A549 (cell line): Measurements from ENCODE around the gene SS18L1. TPM values are rescaled to one million over a fixed set of nuclear protein-coding genes. Genes with fewer than 3 reads are reported as not detected.

Source experiments
- ATAC-seq, 2 experiments: fragments of 200-7000 bp in 1 of 2; fragments of >200 bp in 1 of 2; cut with Nextera tagmentation in 1 of 2; cut with Tn5 transposase in 1 of 2; 3 replicates each; pipeline versions ENCODE4 v1.8.0 to v1.9.1; 2018 to 2020; ENCODE audit warnings: mild to moderate bottlenecking in 1 of 2, moderate library complexity in 1 of 2
- CTCF ChIA-PET: fragments of 300-600 bp; sonication (Branson Sonifier 250); formaldehyde crosslinking; extraction: SDS; loops from one replicate; lab custom pipeline; 2021; ENCODE audit warnings: antibody characterized with exemption, inconsistent platforms; lab: Yijun Ruan, JAX
- POLR2A ChIA-PET: fragments of 350-600 bp; formaldehyde crosslinking; extraction: SDS; loops from one replicate; lab custom pipeline; 2021; ENCODE audit warnings: antibody characterized with exemption, inconsistent platforms; lab: Yijun Ruan, JAX
- DNase-seq, 2 experiments: peaks; one replicate each; pipeline versions ENCODE4 v3.0.0 to v3.0.0-alpha.2; 2011 to 2016; ENCODE audit warnings: low read depth in 1 of 2, low spot score in 1 of 2
- FAIRE-seq: peaks from 2 replicates; lab custom pipeline; 2011; peaks lifted over from hg19 to GRCh38; lab: Jason Lieb, UNC
- H3K27ac ChIP-seq, 2 experiments: fragments of >200 bp; sonication (Bioruptor Twin); formaldehyde crosslinking; 3 replicates each; pipeline ENCODE4 v1.5.1; 2016 to 2017
- H3K4me1 ChIP-seq: fragments of >200 bp; sonication (Bioruptor Twin); formaldehyde crosslinking; 3 replicates; pipeline ENCODE4 v1.6.1; 2016
- H3K4me2 ChIP-seq: fragments of >200 bp; sonication (Bioruptor Twin); formaldehyde crosslinking; 3 replicates; pipeline ENCODE4 v1.6.1; 2016
- H3K4me3 ChIP-seq: fragments of >200 bp; sonication (Bioruptor Twin); formaldehyde crosslinking; 3 replicates; pipeline ENCODE4 v1.5.1; 2016
- H3K9me3 ChIP-seq: fragments of >200 bp; sonication (Bioruptor Twin); formaldehyde crosslinking; 3 replicates; pipeline ENCODE4 v1.6.1; 2016
- BHLHE40 ChIP-seq: IDR thresholded peaks from 2 replicates; pipeline ENCODE4 v1.6.1; 2012; ENCODE audit warnings: low read depth, low read length, inconsistent platforms
- CBX8 ChIP-seq: fragments of 200-600 bp; sonication (generic); IDR thresholded peaks from 2 replicates; pipeline ENCODE4 v1.6.1; 2016
- CTCF ChIP-seq: fragments of >200 bp; sonication (Bioruptor Twin); formaldehyde crosslinking; IDR thresholded peaks from 3 replicates; pipeline ENCODE4 v1.5.1; 2016
- ESRRA ChIP-seq: fragments of 150-350 bp; IDR thresholded peaks from 2 replicates; pipeline ENCODE4 v1.6.1; 2014; ENCODE audit warnings: mild to moderate bottlenecking, low read length, borderline replicate concordance
- GATA3 ChIP-seq: IDR thresholded peaks from 2 replicates; pipeline ENCODE4 v1.6.1; 2012; ENCODE audit warnings: borderline replicate concordance
- HDAC2 ChIP-seq: fragments of 200-600 bp; sonication (generic); IDR thresholded peaks from 2 replicates; pipeline ENCODE4 v1.6.1; 2016
- HES2 ChIP-seq: fragments of >200 bp; sonication (Bioruptor Twin); formaldehyde crosslinking; IDR thresholded peaks from 2 replicates; pipeline ENCODE4 v1.6.1; 2016
- HOXA7 ChIP-seq: fragments of 250-450 bp; sonication (Bioruptor Pico); IDR thresholded peaks from 2 replicates; pipeline ENCODE4 v1.5.0; 2020; ENCODE audit warnings: mild to moderate bottlenecking, moderate library complexity
- JUN ChIP-seq, 2 experiments: fragments of >200 bp; sonication (Bioruptor Twin); formaldehyde crosslinking; IDR thresholded peaks; 2 replicates in 1 of 2; 3 replicates in 1 of 2; pipeline ENCODE4 v1.6.1; 2016 to 2017
- MAX ChIP-seq: IDR thresholded peaks from 2 replicates; pipeline ENCODE4 v1.6.1; 2012
- MAZ ChIP-seq: fragments of 150-350 bp; IDR thresholded peaks from 2 replicates; pipeline ENCODE4 v1.6.1; 2014; ENCODE audit warnings: antibody characterized with exemption, low read depth, low read length, borderline replicate concordance
- MYC ChIP-seq: IDR thresholded peaks from 2 replicates; pipeline ENCODE4 v1.6.1; 2012; ENCODE audit warnings: mild to moderate bottlenecking, inconsistent platforms, low read length, improper control_type of control experiment, borderline replicate concordance
- RAD21 ChIP-seq, 2 experiments: fragments of >200 bp in 1 of 2; sonication (Bioruptor Twin) in 1 of 2; formaldehyde crosslinking in 1 of 2; IDR thresholded peaks in 1 of 2; conservative IDR thresholded peaks in 1 of 2; 2 replicates in 1 of 2; 3 replicates in 1 of 2; pipeline ENCODE4 v1.6.1; 2012 to 2018; ENCODE audit warnings: inconsistent platforms in 1 of 2
- RNF2 ChIP-seq: fragments of 200-600 bp; sonication (generic); IDR thresholded peaks from 2 replicates; pipeline ENCODE4 v1.6.1; 2016; ENCODE audit warnings: low read depth, mild to moderate bottlenecking, antibody characterized with exemption, moderate library complexity, borderline replicate concordance
- SREBF2 ChIP-seq: fragments of 450-650 bp; IDR thresholded peaks from 2 replicates; pipeline ENCODE4 v1.6.1; 2014; ENCODE audit warnings: mild to moderate bottlenecking, moderate library complexity
- ZFP36 ChIP-seq: fragments of 450-650 bp; IDR thresholded peaks from 2 replicates; pipeline ENCODE4 v1.6.1; 2014; ENCODE audit warnings: borderline replicate concordance; ENCODE audit not compliant: partially characterized antibody
- WGBS: methylation state at CpG from one replicate; pipeline ENCODE4 v1.1.6; 2017; ENCODE audit errors: missing lambda C conversion rate; 5-methylcytosine and 5-hydroxymethylcytosine counted together
- polyA plus RNA-seq, 4 experiments: library from polyadenylated mRNA; depleted of rRNA in 3 of 4; stranded (reverse); fragments of >200 nt; fragmentation: RNase III in 1 of 4; extraction: RNeasy Plus Mini Kit Qiagen cat#74134 plus additional on column Dnase treatment in 1 of 4; gene quantifications; 2 replicates in 3 of 4; 3 replicates in 1 of 4; pipeline ENCODE4 v1.2.3, GENCODE V29; 2011 to 2017
- TF ChIP-seq, protein P1 (sequence below): fragments of 450-650 bp; IDR thresholded peaks from 2 replicates; pipeline ENCODE4 v1.6.1; 2014; ENCODE audit warnings: antibody characterized with exemption
- TF ChIP-seq, protein P2 (sequence below): fragments of 250-450 bp; sonication (Bioruptor Pico); IDR thresholded peaks from 2 replicates; pipeline ENCODE4 v1.5.0; 2021; ENCODE audit warnings: mild to moderate bottlenecking, moderate library complexity, borderline replicate concordance
- TF ChIP-seq, protein P3 (sequence below): fragments of 150-350 bp; IDR thresholded peaks from 2 replicates; pipeline ENCODE4 v1.6.1; 2014; ENCODE audit warnings: low read depth, mild to moderate bottlenecking, low read length

The SS18L1 gene
- polyA plus RNA-seq, 2 of the 4 experiments (the other 2 are of a cell fraction): 7.4 to 13.1 TPM

DNA sequence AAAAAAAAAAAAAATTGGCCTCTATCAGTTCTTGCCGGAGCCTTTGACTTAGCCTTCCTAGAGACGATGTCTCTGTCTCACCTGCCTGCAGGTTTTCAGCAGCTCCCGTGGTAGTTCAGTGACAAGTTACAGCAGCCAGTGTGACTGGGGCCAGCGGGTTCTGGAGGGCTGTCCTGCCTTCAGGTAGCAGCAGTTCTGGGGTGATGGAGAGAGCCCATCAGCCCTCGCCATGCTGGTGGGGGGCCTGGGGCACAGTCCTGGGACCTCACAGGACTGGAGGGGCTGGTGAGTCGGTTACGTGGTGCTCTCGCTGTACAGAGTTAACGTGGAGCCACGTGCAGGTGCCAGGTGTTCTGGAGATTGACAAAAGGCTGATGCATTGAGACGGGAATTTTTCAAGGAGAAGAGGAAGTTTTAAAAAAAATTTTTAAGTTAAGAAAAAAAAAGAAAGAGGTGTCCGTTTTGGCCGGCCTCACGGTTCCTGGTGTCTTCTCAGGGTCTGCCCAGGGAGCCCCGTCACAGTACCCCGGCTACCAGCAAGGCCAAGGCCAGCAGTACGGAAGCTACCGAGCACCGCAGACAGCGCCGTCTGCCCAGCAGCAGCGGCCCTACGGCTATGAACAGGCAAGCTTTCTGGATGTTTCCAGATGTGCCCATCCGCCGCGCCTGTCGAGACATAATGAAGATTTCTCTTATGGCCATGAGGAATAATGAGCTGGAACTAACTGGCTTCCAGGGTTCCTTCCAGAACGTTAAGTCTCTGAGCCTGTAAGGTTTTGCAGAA lies 30.6 kb downstream of the SS18L1 start:
- ChIA-PET CTCF (interaction anchor here (1.1 kb wide), 1 partner anchor 8 kb away, joined by 4 read pairs; no protein-coding TSS in a partner anchor), POLR2A (no interaction called here)
- TF ChIP-seq HES2 (no peak), ZFP36 (no peak), CBX8 (no peak), MYC (no peak), JUN (IDR thresholded peaks at IDR 0.05) (no peak), RNF2 (no peak), CTCF (no peak), ESRRA (no peak)
- TF ChIP-seq, protein P1, sequence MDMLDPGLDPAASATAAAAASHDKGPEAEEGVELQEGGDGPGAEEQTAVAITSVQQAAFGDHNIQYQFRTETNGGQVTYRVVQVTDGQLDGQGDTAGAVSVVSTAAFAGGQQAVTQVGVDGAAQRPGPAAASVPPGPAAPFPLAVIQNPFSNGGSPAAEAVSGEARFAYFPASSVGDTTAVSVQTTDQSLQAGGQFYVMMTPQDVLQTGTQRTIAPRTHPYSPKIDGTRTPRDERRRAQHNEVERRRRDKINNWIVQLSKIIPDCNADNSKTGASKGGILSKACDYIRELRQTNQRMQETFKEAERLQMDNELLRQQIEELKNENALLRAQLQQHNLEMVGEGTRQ: no peak
- H3K4me3 ChIP-seq: no peak overlapping the region
- H3K4me1 ChIP-seq: no peaks in the 10 kb centered on the region
- no peak for ATAC-seq
- H3K4me2 ChIP-seq: no peak overlapping the region
- no peak overlapping the region for H3K27ac ChIP-seq
- no peak for DNase-seq
- FAIRE-seq: no peak
- WGBS: 93% methylated on average over 28 of the region's 28 CpGs
- H3K9me3 ChIP-seq: no peaks in the 10 kb centered on the region

DNA sequence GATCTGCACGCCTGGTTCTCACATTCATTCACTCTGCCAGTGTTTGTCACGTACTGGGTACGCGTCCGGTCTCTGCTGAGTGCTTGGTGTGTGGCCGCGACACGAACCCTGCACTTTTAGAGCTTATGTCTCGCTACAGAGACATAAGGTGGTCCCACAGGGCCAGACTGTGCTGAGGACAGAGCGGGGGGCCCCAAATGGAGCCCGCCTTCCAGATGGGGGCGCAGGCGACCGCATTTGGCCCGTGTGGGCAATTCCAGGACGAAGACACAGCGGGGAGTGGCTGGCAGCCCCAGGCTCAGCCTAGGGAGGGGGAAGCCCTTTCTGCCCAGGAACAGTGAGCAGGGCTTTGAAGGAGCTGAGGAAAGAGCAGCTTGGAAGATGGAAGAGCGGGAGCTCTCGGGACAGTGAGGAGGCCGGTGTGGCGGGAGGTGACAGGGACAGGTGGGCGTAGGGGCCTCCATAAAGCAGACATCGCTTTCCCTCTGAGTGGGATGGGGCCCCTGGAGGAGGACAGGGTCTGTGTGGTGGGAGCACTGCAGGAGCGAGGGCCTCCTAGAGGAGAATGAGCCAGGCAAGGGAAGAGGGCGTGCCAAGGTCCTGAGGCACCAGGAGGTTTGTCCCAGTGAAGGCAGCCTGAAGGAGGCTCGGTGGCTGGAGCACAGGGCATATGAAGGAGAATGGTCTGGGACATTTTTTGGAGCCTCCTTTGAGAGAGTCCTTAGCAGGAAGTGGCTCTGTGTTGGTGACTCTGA lies 31.5 kb downstream of the SS18L1 start:
- no peak for FAIRE-seq
- Histone ChIP-seq H3K4me2 (no peak overlapping the region), H3K9me3 (no peaks in the 10 kb centered on the region), H3K4me1 (no peaks in the 10 kb centered on the region), H3K4me3 (no peak overlapping the region), H3K27ac (no peak overlapping the region)
- no peak for ATAC-seq
- no peak for DNase-seq
- TF ChIP-seq MAX (no peak), HOXA7 (CRISPR knock-in tag) (no peak), BHLHE40 (no peak), HDAC2 (no peak), SREBF2 (no peak), MAZ (no peak)
- TF ChIP-seq, protein P2, sequence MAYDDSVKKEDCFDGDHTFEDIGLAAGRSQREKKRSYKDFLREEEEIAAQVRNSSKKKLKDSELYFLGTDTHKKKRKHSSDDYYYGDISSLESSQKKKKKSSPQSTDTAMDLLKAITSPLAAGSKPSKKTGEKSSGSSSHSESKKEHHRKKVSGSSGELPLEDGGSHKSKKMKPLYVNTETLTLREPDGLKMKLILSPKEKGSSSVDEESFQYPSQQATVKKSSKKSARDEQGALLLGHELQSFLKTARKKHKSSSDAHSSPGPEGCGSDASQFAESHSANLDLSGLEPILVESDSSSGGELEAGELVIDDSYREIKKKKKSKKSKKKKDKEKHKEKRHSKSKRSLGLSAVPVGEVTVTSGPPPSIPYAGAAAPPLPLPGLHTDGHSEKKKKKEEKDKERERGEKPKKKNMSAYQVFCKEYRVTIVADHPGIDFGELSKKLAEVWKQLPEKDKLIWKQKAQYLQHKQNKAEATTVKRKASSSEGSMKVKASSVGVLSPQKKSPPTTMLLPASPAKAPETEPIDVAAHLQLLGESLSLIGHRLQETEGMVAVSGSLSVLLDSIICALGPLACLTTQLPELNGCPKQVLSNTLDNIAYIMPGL: no peak
- ChIA-PET CTCF (interaction anchor here (1.1 kb wide), 1 partner anchor 9 kb away, joined by 4 read pairs; no protein-coding TSS in a partner anchor), POLR2A (no interaction called here)
- 96% methylated on average over 26 of the region's 26 CpGs for WGBS

GRCh38 chr20:62175711-62176110 lies 32.1 kb downstream of the SS18L1 start:
- FAIRE-seq: no peak
- POLR2A ChIA-PET: no interaction called here
- Histone ChIP-seq H3K9me3 (no peaks in the 10 kb centered on the region), H3K4me1 (no peaks in the 10 kb centered on the region), H3K27ac (no peak overlapping the region), H3K4me3 (no peak overlapping the region), H3K4me2 (no peak overlapping the region)
- TF ChIP-seq GATA3: no peak
- TF ChIP-seq, protein P2: no peak
- no peak for TF ChIP-seq CBX8
- TF ChIP-seq ZFP36: no peak
- TF ChIP-seq RAD21 (conservative IDR thresholded peaks at IDR 0.05 in 1 of 2, IDR thresholded peaks at IDR 0.05 in 1 of 2): no peak
- no peak for TF ChIP-seq HDAC2
- TF ChIP-seq, protein P3, sequence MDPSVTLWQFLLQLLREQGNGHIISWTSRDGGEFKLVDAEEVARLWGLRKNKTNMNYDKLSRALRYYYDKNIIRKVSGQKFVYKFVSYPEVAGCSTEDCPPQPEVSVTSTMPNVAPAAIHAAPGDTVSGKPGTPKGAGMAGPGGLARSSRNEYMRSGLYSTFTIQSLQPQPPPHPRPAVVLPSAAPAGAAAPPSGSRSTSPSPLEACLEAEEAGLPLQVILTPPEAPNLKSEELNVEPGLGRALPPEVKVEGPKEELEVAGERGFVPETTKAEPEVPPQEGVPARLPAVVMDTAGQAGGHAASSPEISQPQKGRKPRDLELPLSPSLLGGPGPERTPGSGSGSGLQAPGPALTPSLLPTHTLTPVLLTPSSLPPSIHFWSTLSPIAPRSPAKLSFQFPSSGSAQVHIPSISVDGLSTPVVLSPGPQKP: no peak
- DNase-seq: no peak
- WGBS: 96% methylated on average over 10 of the region's 10 CpGs
- ATAC-seq: no peak; a peak in 1 of 6 replicates
- CTCF ChIA-PET: no interaction called here
